ENCODE results near the gene CERCAM. TPM values are rescaled to one million over a fixed set of nuclear protein-coding genes. Genes with fewer than 3 reads are reported as not detected.

Gene CERCAM
- total and polyA plus RNA-seq, 2 experiments from 2014 or later: 2.7 to 7.9 TPM

- no peak for TF ChIP-seq JUNB (IDR thresholded peaks at IDR 0.05; ENCODE audit: unreplicated experiment)
- no peak for TF ChIP-seq ETS1 (IDR thresholded peaks at IDR 0.05)
- TF ChIP-seq REST (IDR thresholded peaks at IDR 0.05; ENCODE audit: unreplicated experiment): no peak
- peak; percentile 9 for TF ChIP-seq EZH2 (IDR thresholded peaks at IDR 0.05; ENCODE audit: low read depth, unreplicated experiment)
- TF ChIP-seq EZH2phosphoT487 (IDR thresholded peaks at IDR 0.05; ENCODE audit: unreplicated experiment): no peak
- no peak for TF ChIP-seq ZNF114 (CRISPR knock-in tag; IDR thresholded peaks at IDR 0.05)
- no peak for TF ChIP-seq ZNF331 (CRISPR knock-in tag; IDR thresholded peaks at IDR 0.05; ENCODE audit: low read depth)
- no peak for TF ChIP-seq CREB1 (CRISPR knock-in tag; IDR thresholded peaks at IDR 0.05; ENCODE audit: low read depth)
- peaks cover 91% of the 10 kb centered on the region for H3K27me3 ChIP-seq (ENCODE audit: insufficient read depth)
- no peaks in the 10 kb centered on the region for H3K9me2 ChIP-seq (ENCODE audit: insufficient read depth)
- ATAC-seq (no peak; the same call in 2 of the 3 replicates), DNase-seq (ENCODE audit: low spot score) (no peak)
- Mint-ChIP-seq H3K4me3 (no peak overlapping the region), H3K27ac (no peak overlapping the region), H3K9me3 (0 out of 3 replicates have a peak, but pooled peaks cover 2% of the 10 kb centered on the region), H3K4me1 (peaks cover 41% of the 10 kb centered on the region), H3K27me3 (ENCODE audit: insufficient read depth, low read depth, poor library complexity) (peaks cover 86% of the 10 kb centered on the region), H3K36me3 (ENCODE audit: low read depth) (no peaks in the 10 kb centered on the region)
- no peak overlapping the region for H3K27ac ChIP-seq (ENCODE audit: low read depth)
- peaks cover 39% of the 10 kb centered on the region for H3K4me1 ChIP-seq (ENCODE audit: insufficient read depth)
- H3K4me3 ChIP-seq: peak overlapping the region; percentile 43; the same call in 1 of the 2 replicates
- no peaks in the 10 kb centered on the region; the same call in 1 of the 2 replicates for H4K20me1 ChIP-seq (replicated peaks; ENCODE audit: insufficient read depth)
- H3K4me2 ChIP-seq: peak overlapping the region; percentile 73; the same call in 1 of the 2 replicates
- H3F3A ChIP-seq (replicated peaks; ENCODE audit: low read depth): peaks cover 14% of the 10 kb centered on the region; the same call in 1 of the 2 replicates
- no peak overlapping the region for H2AFZ ChIP-seq
- H3K79me2 ChIP-seq (replicated peaks; ENCODE audit: insufficient read depth): no peaks in the 10 kb centered on the region
- H3K36me3 ChIP-seq (ENCODE audit: insufficient read depth): no peaks in the 10 kb centered on the region
Observed at GRCh38 chr9:128409450-128409849, 11.2 kb upstream of the CERCAM start.

- H2AFZ ChIP-seq: no peak overlapping the region
- ATAC-seq (peak; percentile 11), DNase-seq (ENCODE audit: low spot score) (peak; percentile 71)
- Mint-ChIP-seq H3K36me3 (ENCODE audit: low read depth) (no peaks in the 10 kb centered on the region), H3K4me1 (peaks cover 44% of the 10 kb centered on the region), H3K27ac (no peak overlapping the region), H3K27me3 (ENCODE audit: insufficient read depth, low read depth, poor library complexity) (peaks cover 86% of the 10 kb centered on the region), H3K9me3 (0 out of 3 replicates have a peak, but pooled peaks cover 2% of the 10 kb centered on the region), H3K4me3 (no peak overlapping the region)
- TF ChIP-seq CTCF (conservative IDR thresholded peaks at IDR 0.05; ENCODE audit: low read depth in 2 of 2) (peak; percentile 44 to 51), NANOG (IDR thresholded peaks at IDR 0.05; ENCODE audit: borderline replicate concordance) (no peak), ZNF331 (CRISPR knock-in tag; IDR thresholded peaks at IDR 0.05; ENCODE audit: low read depth) (no peak)
- no peaks in the 10 kb centered on the region for H3K9me2 ChIP-seq (ENCODE audit: insufficient read depth)
- H3K4me2 ChIP-seq: peak overlapping the region; percentile 73; the same call in 1 of the 2 replicates
- H3K79me2 ChIP-seq (replicated peaks; ENCODE audit: insufficient read depth): no peaks in the 10 kb centered on the region
- H4K20me1 ChIP-seq (replicated peaks; ENCODE audit: insufficient read depth): no peaks in the 10 kb centered on the region; the same call in 1 of the 2 replicates
- peaks cover 38% of the 10 kb centered on the region for H3K4me1 ChIP-seq (ENCODE audit: insufficient read depth)
- peaks cover 18% of the 10 kb centered on the region; the same call in 1 of the 2 replicates for H3F3A ChIP-seq (replicated peaks; ENCODE audit: low read depth)
- no peak overlapping the region for H3K27ac ChIP-seq (ENCODE audit: low read depth)
- H3K27me3 ChIP-seq (ENCODE audit: insufficient read depth): peaks cover 91% of the 10 kb centered on the region
- H3K36me3 ChIP-seq (ENCODE audit: insufficient read depth): no peaks in the 10 kb centered on the region
- no peak overlapping the region for H3K4me3 ChIP-seq
Observed at GRCh38 chr9:128409978-128410377, 10.7 kb upstream of the CERCAM start.
